ENCODE results near the gene PTHLH. TPM values are rescaled to one million over a fixed set of nuclear protein-coding genes. Genes with fewer than 3 reads are reported as not detected.

PTHLH gene
- total RNA-seq, 1 donor from 2014 or later: not detected

DNA sequence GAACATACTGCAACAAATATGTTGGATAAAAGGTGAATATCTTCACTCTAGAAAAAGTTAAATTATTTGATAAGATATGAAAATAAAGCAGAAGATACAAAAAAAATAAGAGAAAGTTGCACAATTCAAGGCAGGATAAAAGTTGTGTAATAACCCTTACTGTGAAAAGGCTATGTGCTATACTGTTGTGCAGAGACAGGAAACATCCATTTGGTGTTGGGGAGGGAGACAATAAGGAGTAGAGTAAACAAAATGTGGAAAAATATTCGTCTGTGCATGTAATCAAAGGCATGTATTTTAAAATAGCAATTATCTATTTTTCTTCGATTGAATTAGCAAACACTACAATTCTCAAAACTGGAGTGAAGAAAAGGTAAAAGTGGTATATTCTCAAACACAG is 34.8 kb downstream of the PTHLH start:
- Mint-ChIP-seq H3K4me1 (no peaks in the 10 kb centered on the region), H3K27ac (no peak overlapping the region), H3K36me3 (ENCODE audit: low read depth) (no peaks in the 10 kb centered on the region), H3K4me3 (no peak overlapping the region), H3K27me3 (no peaks in the 10 kb centered on the region), H3K9me3 (no peaks in the 10 kb centered on the region)
- ChIA-PET POLR2A (no interaction called here), CTCF (interaction anchor here (0.7 kb wide), 1 partner anchor 119 kb away, joined by 3 read pairs; no protein-coding TSS in a partner anchor)
- intact Hi-C loops (cut with micrococcal nuclease): no loop called here
- no peak for DNase-seq
- TF ChIP-seq, protein P1, sequence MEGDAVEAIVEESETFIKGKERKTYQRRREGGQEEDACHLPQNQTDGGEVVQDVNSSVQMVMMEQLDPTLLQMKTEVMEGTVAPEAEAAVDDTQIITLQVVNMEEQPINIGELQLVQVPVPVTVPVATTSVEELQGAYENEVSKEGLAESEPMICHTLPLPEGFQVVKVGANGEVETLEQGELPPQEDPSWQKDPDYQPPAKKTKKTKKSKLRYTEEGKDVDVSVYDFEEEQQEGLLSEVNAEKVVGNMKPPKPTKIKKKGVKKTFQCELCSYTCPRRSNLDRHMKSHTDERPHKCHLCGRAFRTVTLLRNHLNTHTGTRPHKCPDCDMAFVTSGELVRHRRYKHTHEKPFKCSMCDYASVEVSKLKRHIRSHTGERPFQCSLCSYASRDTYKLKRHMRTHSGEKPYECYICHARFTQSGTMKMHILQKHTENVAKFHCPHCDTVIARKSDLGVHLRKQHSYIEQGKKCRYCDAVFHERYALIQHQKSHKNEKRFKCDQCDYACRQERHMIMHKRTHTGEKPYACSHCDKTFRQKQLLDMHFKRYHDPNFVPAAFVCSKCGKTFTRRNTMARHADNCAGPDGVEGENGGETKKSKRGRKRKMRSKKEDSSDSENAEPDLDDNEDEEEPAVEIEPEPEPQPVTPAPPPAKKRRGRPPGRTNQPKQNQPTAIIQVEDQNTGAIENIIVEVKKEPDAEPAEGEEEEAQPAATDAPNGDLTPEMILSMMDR (IDR thresholded peaks at IDR 0.05): no peak
- no peak for ATAC-seq (ENCODE audit: low read depth)

DNA sequence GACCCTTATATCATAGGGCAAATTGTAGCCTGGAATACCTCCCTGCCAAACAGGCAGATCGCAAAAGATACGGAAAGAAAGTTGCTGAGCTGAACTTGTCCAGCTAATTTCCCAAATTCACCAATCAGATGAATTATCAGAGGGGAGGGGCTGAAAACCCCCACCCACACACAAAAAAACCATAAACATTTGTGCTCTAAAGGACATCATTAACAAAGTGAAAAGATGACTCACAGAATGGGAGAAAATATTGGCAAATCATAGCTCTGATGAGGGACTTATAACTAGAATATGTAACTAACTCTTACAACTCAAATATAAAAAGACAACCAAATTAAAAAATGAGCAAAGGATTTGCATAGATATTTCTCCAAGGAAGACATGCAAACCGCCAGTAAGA is 36.3 kb downstream of the PTHLH start:
- intact Hi-C loops (cut with micrococcal nuclease): no loop called here
- TF ChIP-seq, protein P1 (IDR thresholded peaks at IDR 0.05): no peak
- Mint-ChIP-seq H3K4me3 (no peak overlapping the region), H3K9me3 (no peaks in the 10 kb centered on the region), H3K27me3 (no peaks in the 10 kb centered on the region), H3K27ac (no peak overlapping the region), H3K36me3 (ENCODE audit: low read depth) (no peaks in the 10 kb centered on the region), H3K4me1 (no peaks in the 10 kb centered on the region)
- DNase-seq (no peak), ATAC-seq (ENCODE audit: low read depth) (no peak)
- ChIA-PET CTCF (interaction anchor here (1.0 kb wide), 1 partner anchor 203 kb away, joined by 3 read pairs; no protein-coding TSS in a partner anchor), POLR2A (no interaction called here)

DNA sequence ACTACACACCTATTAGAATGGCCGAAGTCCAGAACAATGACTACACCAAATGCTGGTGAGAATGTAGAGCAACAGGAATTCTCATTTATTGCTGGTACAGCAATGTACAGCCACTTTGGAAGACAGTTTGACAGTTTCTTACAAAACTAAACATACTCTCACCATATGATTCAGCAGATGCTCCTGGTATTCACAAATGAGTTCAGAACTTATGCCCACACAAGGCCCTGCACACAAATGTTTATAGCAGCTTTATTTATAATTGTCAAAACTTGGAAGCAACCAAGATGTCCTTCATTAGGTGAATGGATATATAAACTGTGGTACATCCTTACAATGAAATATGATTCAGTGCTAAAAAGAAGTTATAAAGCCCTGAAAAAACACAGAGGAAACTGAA is 38.3 kb downstream of the PTHLH start:
- DNase-seq (no peak), ATAC-seq (ENCODE audit: low read depth) (no peak)
- Mint-ChIP-seq H3K9me3 (no peaks in the 10 kb centered on the region), H3K27ac (no peak overlapping the region), H3K27me3 (no peaks in the 10 kb centered on the region), H3K4me3 (no peak overlapping the region), H3K36me3 (ENCODE audit: low read depth) (no peaks in the 10 kb centered on the region), H3K4me1 (no peaks in the 10 kb centered on the region)
- TF ChIP-seq, protein P1 (IDR thresholded peaks at IDR 0.05): no peak
- ChIA-PET CTCF (no interaction called here), POLR2A (no interaction called here)
- intact Hi-C loops (cut with micrococcal nuclease): no loop called here

DNA sequence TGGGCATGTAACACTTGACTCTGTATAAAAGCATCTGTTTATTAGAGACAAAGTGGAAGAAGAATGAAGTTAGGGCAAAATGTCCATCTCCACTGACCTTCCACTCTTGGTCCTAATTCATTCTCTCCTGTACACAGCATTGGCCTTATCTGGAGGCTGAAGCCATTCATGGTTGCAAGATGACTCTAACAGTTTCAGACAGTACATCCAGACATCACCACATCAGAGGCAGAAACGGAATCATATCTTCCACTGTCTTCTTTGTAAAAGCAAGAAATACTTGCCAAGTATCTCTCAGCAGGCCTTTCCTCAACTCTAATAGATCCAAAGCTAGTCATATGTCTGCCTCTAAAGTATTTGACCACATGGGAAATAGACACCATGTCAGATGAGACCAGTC is 41.1 kb downstream of the PTHLH start:
- no peak for ATAC-seq (ENCODE audit: low read depth)
- H3K4me3 Mint-ChIP-seq: no peak overlapping the region
- TF ChIP-seq, protein P1 (IDR thresholded peaks at IDR 0.05): no peak
- ChIA-PET CTCF (no interaction called here), POLR2A (interaction anchor here (0.6 kb wide), 1 partner anchor 12 kb away, joined by 3 read pairs; no protein-coding TSS in a partner anchor)
- H3K9me3 Mint-ChIP-seq: no peaks in the 10 kb centered on the region
- no peak overlapping the region for H3K27ac Mint-ChIP-seq
- no peaks in the 10 kb centered on the region for H3K36me3 Mint-ChIP-seq (ENCODE audit: low read depth)
- intact Hi-C loops (cut with micrococcal nuclease): no loop called here
- DNase-seq: no peak
- H3K4me1 Mint-ChIP-seq: no peaks in the 10 kb centered on the region
- no peaks in the 10 kb centered on the region for H3K27me3 Mint-ChIP-seq

DNA sequence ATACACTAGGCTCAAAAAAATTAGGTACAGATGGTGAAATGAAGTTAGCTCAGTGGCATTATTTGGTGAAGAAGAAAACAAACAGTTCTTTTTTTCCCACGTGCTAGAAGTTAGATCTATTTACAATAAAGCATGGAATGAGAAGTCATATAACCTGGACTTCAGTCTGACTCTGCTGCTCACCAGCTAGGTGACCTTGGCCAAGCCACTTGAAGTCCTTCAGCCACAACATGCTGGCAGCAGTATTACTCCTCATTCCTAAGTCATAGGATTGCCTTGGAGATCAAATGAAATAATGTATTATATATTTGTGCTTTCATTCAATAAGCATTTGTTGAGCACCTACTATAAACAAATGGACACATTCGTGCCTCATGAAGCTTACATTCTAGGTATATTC is 45.2 kb downstream of the PTHLH start:
- H3K4me3 Mint-ChIP-seq: no peak overlapping the region
- intact Hi-C loops (cut with micrococcal nuclease): no loop called here
- H3K36me3 Mint-ChIP-seq (ENCODE audit: low read depth): no peaks in the 10 kb centered on the region
- H3K9me3 Mint-ChIP-seq: no peaks in the 10 kb centered on the region
- no peaks in the 10 kb centered on the region for H3K27me3 Mint-ChIP-seq
- CTCF ChIA-PET: no interaction called here
- no peak overlapping the region for H3K27ac Mint-ChIP-seq
- DNase-seq (no peak), ATAC-seq (ENCODE audit: low read depth) (no peak)
- TF ChIP-seq, protein P1 (IDR thresholded peaks at IDR 0.05): no peak
- POLR2A ChIA-PET: no interaction called here
- no peaks in the 10 kb centered on the region for H3K4me1 Mint-ChIP-seq

Measured in activated B cell treated with CpG ODN at 0.5 μM for 24 hours (primary cell).